ES-I3 (cell line): ENCODE measurements around the gene ETF1.
"Not testable (repeated sequence)": the region's sequence is repeated elsewhere in the genome, so short reads cannot be mapped to it uniquely, and the experiment has no call there.

Experiments
- H3K36me3 ChIP-seq: 2 replicates; pipeline ENCODE4 v1.6.1; 2013; ENCODE audit warnings: mild to moderate bottlenecking, low read length, control low read depth, moderate library complexity; ENCODE audit not compliant: insufficient read depth
- H3K4me1 ChIP-seq: 2 replicates; pipeline ENCODE4 v1.6.1; 2013; ENCODE audit warnings: mild to moderate bottlenecking, control low read depth, low read length; ENCODE audit not compliant: insufficient read depth
- H3K9ac ChIP-seq: 2 replicates; pipeline ENCODE4 v1.6.1; 2013; ENCODE audit warnings: low read depth, mild to moderate bottlenecking, low read length, moderate library complexity
- H3K9me3 ChIP-seq: 2 replicates; pipeline ENCODE4 v1.6.1; 2013; ENCODE audit warnings: mild to moderate bottlenecking, low read length, moderate library complexity; ENCODE audit not compliant: control insufficient read depth, insufficient read depth

Gene ETF1

GRCh38 chr5:138502521-138502920, 40.5 kb downstream of the ETF1 start:
- H3K9ac ChIP-seq, result no peak overlapping the region
- no peaks in the 10 kb centered on the region for H3K9me3 ChIP-seq
- H3K4me1 ChIP-seq, result no peaks in the 10 kb centered on the region

GRCh38 chr5:138502121-138502520, 40.9 kb downstream of the ETF1 start:
- no peaks in the 10 kb centered on the region for H3K4me1 ChIP-seq
- H3K36me3 ChIP-seq, result no peaks in the 10 kb centered on the region; the same call in 1 of the 2 replicates

More at GRCh38 chr5:138502521-138502920, 40.5 kb downstream of the ETF1 start:
- H3K36me3 ChIP-seq, result no peaks in the 10 kb centered on the region; the same call in 1 of the 2 replicates

GRCh38 chr5:138498376-138498775, 44.7 kb downstream of the ETF1 start:
- Histone ChIP-seq H3K9me3 (no peaks in the 10 kb centered on the region), H3K9ac (no peak overlapping the region), H3K4me1 (peaks cover 6% of the 10 kb centered on the region; the same call in 1 of the 2 replicates), H3K36me3 (no peaks in the 10 kb centered on the region)

More at GRCh38 chr5:138502121-138502520, 40.9 kb downstream of the ETF1 start:
- H3K9ac ChIP-seq, result no peak overlapping the region
- no peaks in the 10 kb centered on the region for H3K9me3 ChIP-seq

GRCh38 chr5:138495351-138495750, 47.7 kb downstream of the ETF1 start:
- Histone ChIP-seq H3K36me3 (no peaks in the 10 kb centered on the region), H3K9me3 (no peaks in the 10 kb centered on the region), H3K4me1 (peaks cover 15% of the 10 kb centered on the region), H3K9ac (no peak overlapping the region)

- Histone ChIP-seq H3K4me1 (peaks cover 15% of the 10 kb centered on the region), H3K9ac (peak overlapping the region; percentile 56), H3K36me3 (no peaks in the 10 kb centered on the region), H3K9me3 (no peaks in the 10 kb centered on the region)
These were observed 50.4 kb downstream of the ETF1 start for GRCh38 chr5:138492560-138493045.

- no peaks in the 10 kb centered on the region for H3K9me3 ChIP-seq
- H3K36me3 ChIP-seq, result no peaks in the 10 kb centered on the region
- H3K9ac ChIP-seq, result peak overlapping the region; percentile 56
- H3K4me1 ChIP-seq, result peaks cover 16% of the 10 kb centered on the region
These were observed 51.1 kb downstream of the ETF1 start for GRCh38 chr5:138491669-138492559.

GRCh38 chr5:138491284-138491648, 51.8 kb downstream of the ETF1 start:
- Histone ChIP-seq H3K36me3 (no peaks in the 10 kb centered on the region), H3K9ac (peak overlapping the region; percentile 51; the same call in 1 of the 2 replicates), H3K9me3 (no peaks in the 10 kb centered on the region), H3K4me1 (peaks cover 21% of the 10 kb centered on the region)

GRCh38 chr5:138490648-138491283, 52.3 kb downstream of the ETF1 start:
- H3K9me3 ChIP-seq, result no peaks in the 10 kb centered on the region
- H3K36me3 ChIP-seq, result no peaks in the 10 kb centered on the region
- H3K4me1 ChIP-seq, result peaks cover 21% of the 10 kb centered on the region
- H3K9ac ChIP-seq, result no peak overlapping the region

GRCh38 chr5:138489683-138490061, 53.4 kb downstream of the ETF1 start:
- Histone ChIP-seq H3K9ac (no peak overlapping the region), H3K36me3 (no peaks in the 10 kb centered on the region), H3K4me1 (peaks cover 21% of the 10 kb centered on the region), H3K9me3 (no peaks in the 10 kb centered on the region)

GRCh38 chr5:138488481-138488945, 54.5 kb downstream of the ETF1 start:
- H3K9me3 ChIP-seq, result no peaks in the 10 kb centered on the region
- peaks cover 17% of the 10 kb centered on the region for H3K4me1 ChIP-seq
- H3K9ac ChIP-seq, result no peak overlapping the region
- H3K36me3 ChIP-seq, result no peaks in the 10 kb centered on the region

- Histone ChIP-seq H3K4me1 (peaks cover 7% of the 10 kb centered on the region), H3K9me3 (no peaks in the 10 kb centered on the region), H3K36me3 (no peaks in the 10 kb centered on the region), H3K9ac (no peak overlapping the region)
These were observed 60.4 kb downstream of the ETF1 start for GRCh38 chr5:138482638-138483037.

- Histone ChIP-seq H3K9ac (no peak overlapping the region), H3K36me3 (no peaks in the 10 kb centered on the region), H3K9me3 (no peaks in the 10 kb centered on the region), H3K4me1 (no peaks in the 10 kb centered on the region)
These were observed 66.1 kb downstream of the ETF1 start for GRCh38 chr5:138476918-138477317.

GRCh38 chr5:138473151-138473550, 69.9 kb downstream of the ETF1 start:
- not testable (repeated sequence) for H3K9me3 ChIP-seq, H3K4me1 ChIP-seq, H3K36me3 ChIP-seq, H3K9ac ChIP-seq

GRCh38 chr5:138472353-138472752, 70.7 kb downstream of the ETF1 start:
- no peaks in the 10 kb centered on the region for H3K4me1 ChIP-seq
- H3K9me3 ChIP-seq, result no peaks in the 10 kb centered on the region
- H3K9ac ChIP-seq, result no peak overlapping the region
- no peaks in the 10 kb centered on the region for H3K36me3 ChIP-seq

- Histone ChIP-seq H3K9me3 (no peaks in the 10 kb centered on the region), H3K36me3 (no peaks in the 10 kb centered on the region), H3K4me1 (no peaks in the 10 kb centered on the region), H3K9ac (no peak overlapping the region)
These were observed 72.0 kb downstream of the ETF1 start for GRCh38 chr5:138471052-138471361.
